NCI-H1436 treated with DMSO at 0.1 percent for 48 hours (cell line): ENCODE data around the gene SLC25A40.
"Not testable (repeated sequence)": the region's sequence is repeated elsewhere in the genome, so short reads cannot be mapped to it uniquely, and the experiment has no call there.

Experiments used
- DNase-seq: peaks from one replicate; lab custom pipeline; 2025; lab: John Stamatoyannopoulos, UW

The SLC25A40 gene

DNA sequence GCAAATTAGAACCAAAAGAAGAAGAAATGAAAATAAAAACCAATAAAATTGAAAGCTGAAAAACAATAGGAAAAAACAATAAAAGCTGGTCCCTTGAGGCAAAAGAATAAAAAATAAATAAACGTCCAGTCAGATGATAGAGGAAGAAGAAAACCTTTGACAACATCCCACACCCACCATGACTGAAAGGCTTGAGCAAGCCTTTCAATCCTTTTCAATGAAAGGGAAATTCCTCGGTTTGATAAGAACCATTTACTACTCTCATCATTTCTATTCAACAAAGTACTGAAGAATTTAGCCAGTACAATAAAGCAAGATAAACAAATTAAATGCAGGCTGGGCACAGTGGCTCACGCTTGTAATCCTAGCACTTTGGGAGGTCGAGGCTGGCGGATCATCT lies 3.8 kb downstream of the SLC25A40 start:
- no peak for DNase-seq

DNA sequence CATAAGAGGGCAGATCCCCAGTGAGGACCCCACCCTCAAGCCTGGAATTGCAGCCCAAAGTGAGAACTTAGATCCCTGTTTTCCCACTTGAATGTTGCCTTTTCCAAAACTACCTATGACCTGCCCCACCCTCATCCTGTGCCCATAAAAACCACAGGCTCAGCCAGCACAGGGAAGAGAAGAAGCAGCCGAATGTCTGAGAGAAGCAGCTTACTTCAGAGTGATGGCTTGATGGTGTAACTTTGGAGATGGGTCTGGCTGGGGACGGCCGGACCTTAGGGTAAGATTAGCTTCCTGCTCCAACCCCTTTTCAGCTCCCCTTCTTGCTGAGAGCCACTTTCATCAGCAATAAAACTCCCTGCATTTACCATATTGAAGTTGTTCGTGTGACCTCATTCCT lies 5.7 kb downstream of the SLC25A40 start:
- no peak for DNase-seq

DNA sequence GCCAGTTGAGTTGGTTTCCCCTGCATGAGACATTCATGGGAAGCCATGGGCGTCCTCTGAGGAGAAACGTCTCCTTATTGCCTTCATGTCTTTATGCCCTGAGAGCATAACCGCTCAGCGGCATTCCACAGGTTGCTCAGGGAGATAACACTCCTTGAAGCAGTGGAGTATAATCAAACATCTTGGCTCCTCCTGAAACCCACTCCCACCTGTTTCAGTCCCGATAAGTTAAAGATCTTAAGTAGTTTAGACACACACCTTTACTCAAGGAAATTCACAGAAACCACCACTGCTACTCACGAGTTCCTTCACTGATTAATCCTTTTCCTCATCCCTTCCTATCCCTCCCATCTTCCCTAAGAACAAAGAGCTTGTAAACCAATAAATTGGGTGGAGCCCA lies 9.6 kb downstream of the SLC25A40 start:
- DNase-seq, result not testable (repeated sequence)

DNA sequence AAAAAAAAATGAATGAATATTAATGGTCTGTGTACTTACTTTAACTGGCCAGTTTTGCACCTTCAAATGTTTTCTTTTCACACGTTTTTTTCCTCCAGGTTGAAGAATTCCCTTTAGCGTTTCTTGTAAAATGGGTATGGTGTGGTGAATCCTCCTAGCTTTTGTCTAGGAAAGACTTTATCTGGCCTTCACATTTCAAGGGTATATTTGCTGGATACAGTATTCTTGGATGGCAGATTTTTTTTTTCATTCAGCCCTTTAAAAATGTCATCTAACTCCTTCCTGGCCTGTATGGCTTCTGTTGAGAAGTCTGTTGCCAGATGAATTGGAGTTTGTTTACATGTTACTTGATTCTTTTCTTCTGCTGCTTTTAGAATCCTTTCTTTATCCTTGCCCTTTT lies 10.1 kb downstream of the SLC25A40 start:
- DNase-seq, result no peak

DNA sequence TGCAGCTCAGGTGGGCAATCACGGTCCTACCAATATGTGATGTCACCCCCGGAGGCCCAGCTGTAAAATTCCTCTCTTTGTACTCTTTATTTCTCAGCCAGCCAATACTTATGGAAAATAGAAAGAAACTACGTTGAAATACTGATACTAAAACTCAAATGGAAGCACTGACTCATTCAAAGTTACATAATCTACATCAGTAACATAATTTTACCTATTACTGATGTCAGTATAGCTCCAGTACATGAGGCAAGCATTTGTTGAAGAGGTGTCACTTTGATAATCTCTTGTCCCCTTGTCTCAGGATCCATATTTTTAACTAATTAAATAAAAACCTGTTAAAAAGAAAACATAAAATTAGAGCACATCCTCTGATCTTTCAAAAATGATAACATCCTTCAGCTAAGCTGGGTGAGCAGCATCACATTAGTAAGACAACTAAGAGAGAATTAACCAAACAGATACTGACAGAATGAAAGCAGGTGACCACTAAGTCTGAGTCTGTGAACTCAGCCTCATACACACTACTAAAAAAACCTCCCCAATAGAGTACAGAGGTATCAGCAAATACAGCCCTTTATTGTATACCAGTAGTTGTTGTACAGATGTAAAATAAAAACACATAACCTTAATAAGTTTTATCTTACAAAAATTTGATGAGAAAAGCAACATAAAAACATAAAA lies 17.6 kb downstream of the SLC25A40 start:
- no peak for DNase-seq

DNA sequence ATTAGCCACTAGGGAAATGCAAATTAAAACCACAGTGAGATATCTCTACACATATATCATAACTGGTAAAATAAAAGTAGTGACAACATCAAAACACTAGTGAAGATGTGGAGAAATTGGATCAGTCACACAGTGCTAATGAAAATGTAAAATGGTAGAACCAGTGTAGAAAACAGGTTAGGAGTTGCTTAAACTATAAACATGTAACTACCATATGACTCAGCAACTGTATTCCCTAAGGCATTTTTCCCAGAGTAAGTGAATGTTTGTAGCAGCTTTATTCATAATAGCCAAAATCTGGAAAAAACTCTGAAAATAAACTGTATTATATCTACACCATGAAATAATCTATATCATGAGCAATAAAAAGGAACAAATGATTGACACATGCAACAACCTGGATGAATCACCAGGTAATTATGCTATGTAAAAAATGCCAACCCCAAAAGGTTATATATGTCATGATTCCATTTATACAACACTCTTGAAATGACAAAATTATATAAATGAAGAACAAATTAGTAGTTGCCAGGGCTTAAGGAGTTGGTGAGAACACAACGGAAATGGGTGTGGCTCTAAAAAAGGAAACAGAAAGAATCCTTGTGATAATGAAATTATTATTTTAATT lies 22.8 kb downstream of the SLC25A40 start:
- DNase-seq, result no peak

DNA sequence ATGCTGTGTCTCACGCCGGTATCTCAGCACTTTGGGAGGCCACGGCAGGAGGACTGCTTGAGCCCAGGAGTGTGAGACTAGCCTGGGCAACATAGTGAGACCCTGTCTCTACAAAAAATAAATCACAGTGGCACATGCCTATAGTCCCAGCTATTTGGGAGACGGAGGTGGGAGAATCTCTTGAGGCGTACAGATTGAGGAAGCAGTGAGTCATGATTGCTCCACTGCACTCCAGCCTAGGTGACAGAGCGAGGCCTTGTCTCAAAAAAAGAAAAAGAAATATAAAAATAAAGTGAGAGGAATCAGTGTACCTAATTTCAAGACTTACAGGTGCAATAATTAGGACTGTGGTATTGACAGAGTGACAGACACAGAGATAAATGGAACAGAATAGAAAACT lies 23.9 kb downstream of the SLC25A40 start:
- DNase-seq, result no peak

DNA sequence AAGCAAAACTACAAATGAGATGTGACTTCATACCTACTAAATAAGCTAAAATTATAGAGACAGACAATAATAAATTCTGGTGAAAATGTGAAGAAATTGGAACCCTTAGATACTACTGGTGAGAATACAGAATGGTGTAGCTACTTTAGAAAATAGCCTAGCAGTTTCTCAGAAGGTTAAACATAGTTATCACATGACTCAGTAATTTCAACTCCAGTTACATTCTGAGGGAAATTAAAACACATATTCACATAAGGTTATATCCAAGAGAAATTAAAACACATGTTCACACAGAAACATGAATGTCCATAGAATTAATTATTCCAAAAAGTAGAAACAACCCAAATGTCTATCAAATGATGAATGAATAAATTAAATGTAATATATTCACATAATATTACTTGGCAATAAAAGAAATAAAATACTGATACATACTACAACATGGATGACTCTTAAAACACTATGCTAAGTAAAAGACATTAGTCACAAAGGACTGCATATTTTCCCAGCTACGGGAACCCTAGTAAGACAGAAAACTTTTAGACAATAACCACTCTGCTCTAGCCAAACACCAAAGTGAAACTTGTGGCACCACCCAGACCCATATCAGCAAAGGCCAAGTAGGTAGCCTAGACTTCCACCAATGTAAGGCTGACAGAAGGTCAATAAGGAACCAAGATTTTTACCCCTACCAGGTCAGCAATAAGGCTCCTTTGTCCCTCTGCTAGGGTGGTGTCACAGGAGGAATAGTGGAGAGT lies 25.1 kb downstream of the SLC25A40 start:
- no peak for DNase-seq

DNA sequence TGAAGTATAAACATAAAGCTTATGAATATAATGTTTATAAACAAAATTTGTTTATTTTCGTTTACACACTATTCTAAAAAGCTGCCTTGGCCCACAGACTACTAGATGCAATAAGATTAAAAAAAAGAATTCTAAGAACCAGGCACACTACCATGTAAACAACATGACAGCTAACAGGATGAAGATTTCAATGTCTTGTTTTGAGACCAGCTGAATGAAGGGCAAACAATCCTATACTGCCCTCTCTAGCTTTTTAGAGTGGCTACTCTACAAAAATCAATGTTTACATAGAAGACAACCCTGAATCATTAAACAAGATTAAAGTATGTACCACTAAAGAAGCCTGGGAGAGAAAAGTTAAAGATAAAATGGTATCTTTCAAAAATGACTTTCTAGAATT lies 38.6 kb downstream of the SLC25A40 start:
- DNase-seq, result no peak

DNA sequence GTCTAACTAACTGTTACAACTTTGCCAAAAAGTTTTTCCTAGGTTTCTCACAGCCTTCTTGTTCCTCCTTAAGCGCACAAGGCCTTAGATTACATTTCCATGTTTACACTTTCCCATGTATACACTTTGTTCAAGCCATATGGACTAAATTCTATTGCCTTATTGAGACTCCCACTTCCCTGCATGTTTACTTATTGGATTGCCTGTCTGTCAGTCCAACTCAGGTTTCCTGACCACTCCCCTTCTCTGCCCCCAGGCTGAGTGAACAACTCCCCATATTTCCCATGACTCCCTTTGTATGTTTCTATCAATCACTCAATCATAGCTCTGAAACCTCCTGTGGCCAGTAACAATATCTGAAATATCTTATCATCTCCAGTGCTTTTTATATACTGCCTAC lies 43.0 kb downstream of the SLC25A40 start:
- DNase-seq, result no peak

DNA sequence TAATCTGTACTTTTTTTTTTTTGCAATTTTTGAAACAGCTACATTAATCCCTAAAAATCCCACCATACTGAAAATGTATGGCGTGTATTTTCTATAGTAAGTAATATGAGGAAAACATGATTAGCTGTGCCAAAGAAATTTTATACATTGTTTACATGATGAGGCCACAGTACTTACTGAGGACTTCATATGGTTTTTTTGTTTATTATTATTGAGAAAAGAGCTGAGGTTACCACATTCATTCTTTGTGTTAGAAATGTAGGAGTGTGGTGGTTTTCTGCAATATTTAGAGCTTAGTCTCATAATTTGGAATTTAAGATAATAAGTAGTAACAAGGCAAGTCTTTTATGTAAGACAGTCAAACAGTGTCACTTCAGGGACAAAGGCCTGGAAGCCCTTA lies 45.1 kb downstream of the SLC25A40 start:
- DNase-seq, result no peak

DNA sequence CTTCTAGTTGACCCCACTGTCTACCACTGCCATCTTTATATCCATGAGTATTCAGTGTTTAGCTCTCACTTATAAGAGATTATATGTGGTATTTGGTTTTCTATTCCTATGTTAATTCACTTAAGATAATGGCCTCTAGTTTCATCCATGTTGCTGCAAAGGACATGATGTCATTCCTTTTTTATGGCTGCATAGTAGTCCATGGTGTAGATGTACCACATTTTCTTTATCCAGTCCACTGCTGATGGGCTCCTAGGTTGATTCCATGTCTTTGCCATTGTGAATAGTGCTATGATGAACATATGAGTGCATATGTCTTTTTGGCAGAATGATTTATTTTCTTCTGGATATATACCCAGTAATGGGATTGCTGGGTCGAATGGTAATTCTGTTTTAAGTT lies 47.8 kb downstream of the SLC25A40 start:
- DNase-seq, result not testable (repeated sequence)

DNA sequence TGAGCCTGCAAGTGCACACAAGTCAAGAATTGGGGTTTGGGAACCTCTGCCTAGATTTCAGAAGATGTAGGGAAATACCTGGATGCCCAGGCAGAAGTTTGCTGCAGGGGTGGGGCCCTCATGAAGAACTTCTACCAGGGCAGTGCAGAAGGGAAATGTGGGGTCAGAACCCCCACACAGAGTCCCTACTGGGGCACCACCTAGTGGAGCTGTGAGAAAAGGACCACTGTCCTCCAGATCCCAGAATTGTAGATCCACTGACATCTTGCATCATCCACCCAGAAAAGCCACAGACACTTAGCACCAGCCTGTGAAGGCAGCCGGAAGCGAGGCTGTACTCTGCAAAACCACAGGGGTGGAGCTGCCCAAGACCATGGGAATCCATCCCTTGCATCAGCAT lies 50.8 kb downstream of the SLC25A40 start:
- not testable (repeated sequence) for DNase-seq

DNA sequence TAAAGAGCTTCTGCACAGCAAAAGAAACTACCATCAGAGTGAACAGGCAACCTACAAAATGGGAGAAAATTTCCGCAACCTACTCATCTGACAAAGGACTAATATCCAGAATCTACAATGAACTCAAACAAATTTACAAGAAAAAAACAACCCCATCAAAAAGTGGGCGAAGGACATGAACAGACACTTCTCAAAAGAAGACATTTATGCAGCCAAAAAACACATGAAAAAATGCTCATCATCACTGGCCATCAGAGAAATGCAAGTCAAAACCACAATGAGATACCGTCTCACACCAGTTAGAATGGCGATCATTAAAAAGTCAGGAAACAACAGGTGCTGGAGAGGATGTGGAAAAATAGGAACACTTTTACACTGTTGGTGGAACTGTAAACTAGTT lies 54.1 kb downstream of the SLC25A40 start:
- not testable (repeated sequence) for DNase-seq

DNA sequence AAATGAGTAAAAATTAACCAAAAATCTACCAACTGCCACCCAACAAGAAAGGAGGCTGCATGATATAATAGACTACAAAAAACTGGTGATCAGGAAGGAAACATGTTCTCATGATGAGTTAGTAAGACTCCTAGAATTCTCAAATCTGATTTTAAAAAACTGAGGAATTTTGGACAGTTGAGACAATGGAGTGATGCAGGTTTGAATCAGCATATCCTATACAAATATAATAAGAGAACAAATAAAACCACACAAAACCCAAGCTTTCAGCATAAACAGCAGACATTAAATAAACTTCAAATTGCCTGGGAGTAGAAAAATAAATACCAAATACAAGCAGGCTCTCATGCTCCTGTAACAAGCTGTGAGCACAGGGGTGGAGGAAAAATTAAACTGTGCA lies 57.8 kb downstream of the SLC25A40 start:
- DNase-seq, result no peak

DNA sequence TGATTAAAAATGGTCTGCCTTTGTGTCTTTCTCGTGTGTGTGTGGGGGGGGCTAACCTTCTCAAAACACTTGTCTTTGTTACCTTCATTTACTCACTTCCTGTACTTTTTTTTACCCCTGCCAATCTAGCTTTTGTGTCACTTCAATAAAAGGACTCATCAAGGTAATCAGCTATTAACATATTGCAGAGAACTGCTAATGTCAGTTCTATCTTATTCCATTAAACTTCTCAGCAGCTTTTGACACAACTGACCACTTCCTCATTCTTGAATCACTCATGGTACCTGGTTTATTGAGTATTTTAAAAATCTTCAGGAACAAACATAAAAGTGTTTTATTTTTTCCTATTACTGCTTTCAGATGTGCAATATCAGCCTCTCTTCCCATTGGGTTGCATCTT lies 59.8 kb downstream of the SLC25A40 start:
- no peak for DNase-seq

DNA sequence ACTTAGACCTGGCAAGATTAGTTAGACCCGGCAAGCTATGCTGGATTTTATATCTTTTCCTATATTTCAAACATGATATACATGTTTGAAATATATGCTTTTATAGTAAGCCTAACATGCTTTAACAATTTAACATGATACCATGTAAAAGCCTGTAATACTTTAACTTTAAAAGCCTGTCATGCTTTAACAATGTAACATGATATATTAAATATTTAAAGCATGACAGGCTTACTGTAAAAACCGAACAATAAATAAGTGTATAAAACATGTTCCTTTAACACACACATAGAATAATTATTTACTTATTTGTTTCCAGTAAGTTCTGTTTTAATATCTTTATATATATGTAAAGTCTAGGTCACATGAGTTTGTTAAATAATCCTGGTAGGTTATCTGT lies 65.4 kb downstream of the SLC25A40 start:
- no peak for DNase-seq

DNA sequence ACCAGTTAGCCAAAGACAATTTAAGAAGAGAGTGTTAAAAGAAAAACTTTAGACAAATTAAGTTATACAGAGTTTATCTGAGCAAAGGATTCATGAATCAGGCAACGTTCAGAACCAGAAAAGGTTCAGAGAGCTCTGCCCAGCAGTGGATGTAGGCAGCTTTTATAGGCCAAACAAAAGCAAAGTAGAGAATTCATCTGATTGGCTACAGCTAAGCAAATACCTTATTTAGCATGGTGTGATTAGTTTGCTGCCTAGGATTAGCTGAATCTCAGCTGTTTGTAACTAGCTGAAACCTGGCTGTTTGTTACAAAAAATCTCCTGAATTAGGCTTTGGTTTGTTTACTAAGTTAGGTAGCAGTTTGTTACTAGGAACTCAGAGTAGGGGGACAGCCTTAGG lies 66.0 kb downstream of the SLC25A40 start:
- no peak for DNase-seq

DNA sequence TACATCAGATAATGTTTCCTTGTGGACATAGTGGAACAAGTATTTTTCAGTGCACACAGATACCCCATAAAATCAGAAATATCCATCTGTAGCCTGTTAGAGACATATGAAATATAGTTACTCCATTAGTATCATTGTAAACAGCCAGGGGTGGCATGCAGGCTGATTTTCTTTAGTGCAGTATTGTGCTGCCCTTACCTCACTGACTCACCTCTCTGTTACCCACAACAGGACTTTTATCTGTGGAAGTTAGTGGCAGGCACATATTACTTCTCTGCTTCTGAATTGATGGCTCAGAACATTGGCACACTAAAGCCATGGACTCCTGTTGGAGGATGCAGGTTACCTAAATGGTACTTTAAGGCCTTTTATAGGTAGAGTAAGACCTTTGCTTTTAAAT lies 70.0 kb downstream of the SLC25A40 start:
- DNase-seq, result no peak

DNA sequence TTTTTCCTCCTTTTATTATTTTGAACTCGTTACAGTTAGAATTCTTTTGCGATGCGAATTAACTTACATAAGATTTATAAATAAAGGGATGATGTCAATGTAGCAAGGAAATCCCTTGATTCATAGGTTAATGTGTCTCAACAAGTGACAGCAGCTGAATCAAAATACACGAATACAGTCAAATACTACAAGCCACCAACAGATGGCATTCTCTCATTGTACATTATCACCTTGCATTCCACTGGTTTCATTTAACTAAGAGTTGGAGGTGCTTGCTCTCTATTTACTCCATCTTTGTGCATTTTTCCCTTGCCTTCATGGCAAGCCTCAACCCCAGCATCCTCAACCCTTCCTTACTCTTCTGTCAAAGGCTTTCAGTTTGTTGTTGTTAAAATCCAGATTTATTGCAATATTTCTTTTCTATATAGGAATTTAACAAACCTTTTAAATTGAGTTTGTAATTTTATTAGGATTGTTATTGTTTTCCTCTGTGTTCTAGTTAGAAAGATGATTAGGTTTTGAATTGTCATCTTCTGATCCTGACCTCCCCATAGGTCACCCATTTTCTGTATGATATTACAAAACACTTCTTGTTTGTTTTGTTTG lies 78.3 kb downstream of the SLC25A40 start:
- no peak for DNase-seq

DNA sequence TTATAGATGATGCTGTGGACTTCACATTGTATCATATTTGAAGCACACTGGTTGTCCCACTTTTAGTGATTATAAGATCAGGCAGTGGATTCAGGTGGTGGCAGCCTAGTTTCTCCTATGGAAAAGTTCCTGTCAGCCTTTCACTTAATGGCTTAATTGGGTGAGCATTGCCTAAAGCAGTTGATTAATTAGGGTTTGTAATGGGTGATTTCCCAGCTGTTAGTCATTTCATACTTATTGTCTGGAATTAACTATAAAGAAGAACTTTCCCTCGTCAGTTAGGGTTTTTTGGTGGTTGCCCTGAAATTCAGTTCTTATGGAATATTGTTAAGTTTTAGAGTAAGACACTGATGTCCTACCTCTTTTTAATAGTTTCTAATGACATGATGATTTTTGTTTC lies 78.8 kb downstream of the SLC25A40 start:
- DNase-seq, result no peak

DNA sequence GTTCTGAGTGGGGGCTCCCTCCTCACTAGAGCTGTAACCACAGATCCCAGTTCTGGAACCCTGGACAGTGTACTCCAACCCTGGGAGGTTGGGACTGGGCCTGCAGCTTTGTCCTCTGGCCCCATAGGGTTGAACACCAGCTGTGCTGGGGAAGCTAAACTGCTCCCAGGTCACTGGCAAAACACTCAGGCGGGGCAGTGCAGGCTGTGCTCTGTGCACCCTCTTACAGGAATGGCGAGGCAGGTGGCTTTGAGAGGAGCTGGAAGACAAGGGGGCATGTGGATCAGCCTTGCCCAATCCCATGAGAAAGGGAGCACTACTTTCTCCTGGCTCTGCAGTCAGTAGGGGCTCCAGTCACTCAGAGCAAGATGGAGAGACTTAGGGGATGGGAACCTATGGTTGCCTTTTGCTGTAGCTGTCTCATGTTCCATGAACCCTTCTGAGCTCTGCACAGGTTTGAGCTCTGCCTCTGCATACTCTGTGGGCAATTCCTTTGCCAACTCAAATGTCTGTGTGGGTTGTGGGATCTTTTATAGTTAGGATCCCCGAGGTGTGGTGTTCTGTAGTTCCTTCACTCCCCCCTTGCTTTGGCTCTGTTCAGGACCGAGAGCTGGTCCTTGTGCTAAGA lies 90.7 kb downstream of the SLC25A40 start:
- DNase-seq, result no peak

DNA sequence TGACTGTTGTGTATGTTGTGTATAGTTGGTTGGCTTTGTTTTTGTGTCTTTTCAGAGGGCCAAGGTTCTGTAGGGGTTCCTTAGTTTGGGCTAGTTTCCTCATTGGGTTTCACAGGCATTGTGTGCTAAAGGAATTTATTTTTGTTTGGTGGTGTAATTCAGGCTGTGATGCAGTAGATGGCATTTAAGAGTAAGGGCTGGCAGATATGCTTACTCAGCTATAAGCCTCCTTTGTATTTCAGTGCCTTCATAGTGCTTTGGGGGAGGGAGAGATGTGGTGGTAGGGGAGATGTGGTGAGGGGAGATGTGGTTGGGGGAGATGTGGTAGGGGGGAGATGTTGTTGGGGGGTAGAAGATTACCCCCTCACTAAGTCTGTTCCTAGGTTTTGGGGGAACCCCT lies 91.7 kb downstream of the SLC25A40 start:
- DNase-seq, result no peak
